Dermis microvascular lymphatic vessel endothelial cell (primary cell): ENCODE data around the gene FRMPD4. TPM values are rescaled to one million over a fixed set of nuclear protein-coding genes. Genes with fewer than 3 reads are reported as not detected.

Experiments
- DNase-seq, 2 donors: peaks; one replicate each; pipeline versions ENCODE4 v3.0.0 to v3.0.0-alpha.2; 2010; ENCODE audit warnings: low read depth in 2 of 2
- total RNA-seq: library from RNA; depleted of rRNA; stranded (reverse); fragments of >200 nt; gene quantifications from 2 replicates; pipeline ENCODE4 v1.2.1, GENCODE V29; 2014

The FRMPD4 gene
- total RNA-seq, 1 donor from 2014 or later, result not detected

DNA sequence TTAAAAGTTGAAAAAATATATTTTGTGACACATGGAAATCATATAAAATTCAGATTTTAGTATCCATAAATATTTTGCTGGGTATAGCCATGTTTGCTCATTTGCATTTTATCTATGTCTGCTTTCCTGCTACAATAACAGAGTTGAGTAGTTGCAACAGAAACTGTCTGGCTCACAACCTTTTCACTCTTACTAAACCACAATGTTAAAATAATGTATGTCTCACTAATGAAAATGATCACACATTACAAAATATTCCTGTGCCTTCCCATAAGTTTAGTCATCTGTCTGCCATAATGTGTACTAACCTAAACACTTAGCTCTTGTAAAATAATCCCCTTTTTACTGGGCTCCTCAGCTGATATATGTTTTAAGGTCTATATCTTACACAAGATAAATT is 479.0 kb downstream of the FRMPD4 start:
- DNase-seq, result no peak

DNA sequence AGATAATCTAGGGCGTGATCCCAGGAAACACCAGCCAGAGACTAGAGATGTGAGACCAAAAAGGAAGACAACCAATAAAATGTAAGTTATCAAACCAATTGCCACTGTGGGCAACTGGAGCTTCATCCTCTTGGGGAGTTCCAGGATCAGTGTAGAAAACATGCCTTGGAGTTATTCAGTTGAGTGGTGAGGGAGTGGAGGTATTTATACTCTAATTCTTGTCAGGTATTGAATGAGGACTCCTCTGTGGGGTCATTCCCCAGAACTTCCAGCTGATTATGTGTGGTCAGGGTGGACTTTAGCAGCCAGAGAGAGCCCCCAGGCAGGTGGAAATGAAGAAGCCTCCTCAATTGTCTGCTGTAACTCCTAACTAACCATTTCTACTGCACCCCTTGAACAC is 509.0 kb downstream of the FRMPD4 start:
- DNase-seq, result no peak

DNA sequence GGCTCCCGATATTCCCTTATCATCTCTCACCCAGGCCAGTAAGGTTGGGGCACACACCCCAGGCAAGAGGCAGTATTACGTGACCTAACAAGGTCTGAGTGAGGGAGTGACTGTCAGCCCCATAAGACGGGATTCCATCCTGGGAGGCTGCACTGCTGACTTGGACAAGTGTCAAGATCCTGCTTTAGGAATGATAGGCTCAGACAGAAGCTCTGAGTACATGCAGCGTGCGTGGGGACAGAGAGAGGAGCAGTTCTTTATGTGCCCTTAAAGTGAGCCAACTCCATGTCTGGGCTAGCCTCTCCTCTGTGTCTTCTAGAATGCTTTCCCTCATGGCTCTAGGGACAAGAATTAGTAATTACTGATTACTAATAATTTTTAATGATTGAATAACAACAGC is 510.7 kb downstream of the FRMPD4 start:
- DNase-seq, result no peak

DNA sequence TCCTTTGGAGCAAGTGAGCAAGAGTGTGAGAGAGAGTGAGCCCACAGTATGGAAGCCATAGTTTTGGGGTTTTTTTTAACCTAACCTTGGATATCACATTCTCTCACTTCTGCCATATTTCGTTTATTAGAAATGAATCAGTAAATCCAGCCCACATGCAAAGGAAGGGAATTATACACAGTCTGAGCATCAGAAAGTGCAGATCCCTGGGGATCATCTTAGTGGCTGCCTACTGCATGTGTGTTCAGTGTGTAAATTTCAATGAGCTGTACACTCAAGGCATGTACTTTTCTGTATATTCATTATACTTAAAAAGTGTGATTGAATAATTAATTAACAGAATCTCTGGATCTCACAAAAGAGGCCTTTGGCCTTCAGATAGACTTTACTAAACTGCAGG is 519.2 kb downstream of the FRMPD4 start:
- DNase-seq, result no peak

DNA sequence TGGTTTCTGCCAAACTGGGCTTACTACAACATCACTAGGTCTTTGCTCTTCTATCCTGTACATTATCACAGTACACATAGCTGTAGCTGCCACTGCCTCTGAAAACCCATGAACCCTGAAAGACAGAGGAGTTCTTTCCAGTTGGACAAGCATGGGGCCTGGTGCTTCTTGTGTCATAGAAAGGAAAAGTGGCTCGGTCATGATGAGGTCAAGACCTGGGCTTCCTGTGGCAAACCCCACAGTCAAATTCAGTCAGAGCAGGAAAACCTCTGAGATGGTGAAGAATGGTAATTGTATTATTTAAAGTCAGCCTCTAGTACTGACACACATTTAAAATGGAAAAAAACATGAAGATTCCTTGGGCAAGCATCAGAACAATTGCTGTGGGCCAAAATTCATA is 519.6 kb downstream of the FRMPD4 start:
- DNase-seq, result no peak

DNA sequence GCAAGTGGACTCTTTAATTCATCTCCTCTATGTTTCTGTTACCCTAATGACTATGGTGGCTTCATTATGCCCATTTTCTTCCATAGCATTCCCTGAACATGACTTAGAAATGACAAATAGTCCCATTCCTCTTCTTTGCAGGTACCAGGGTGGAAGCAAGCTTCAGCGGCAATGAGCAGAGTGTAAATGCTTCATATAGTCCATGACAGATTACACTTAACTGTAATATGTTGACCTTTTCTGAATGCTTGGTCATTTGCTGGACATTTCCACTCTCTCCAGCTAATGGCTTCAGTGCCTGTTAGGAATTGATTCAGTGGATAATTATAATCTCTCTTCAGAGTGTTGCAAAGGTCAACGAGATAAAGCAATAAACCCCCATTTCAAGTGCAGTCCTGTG is 523.2 kb downstream of the FRMPD4 start:
- DNase-seq, result no peak

DNA sequence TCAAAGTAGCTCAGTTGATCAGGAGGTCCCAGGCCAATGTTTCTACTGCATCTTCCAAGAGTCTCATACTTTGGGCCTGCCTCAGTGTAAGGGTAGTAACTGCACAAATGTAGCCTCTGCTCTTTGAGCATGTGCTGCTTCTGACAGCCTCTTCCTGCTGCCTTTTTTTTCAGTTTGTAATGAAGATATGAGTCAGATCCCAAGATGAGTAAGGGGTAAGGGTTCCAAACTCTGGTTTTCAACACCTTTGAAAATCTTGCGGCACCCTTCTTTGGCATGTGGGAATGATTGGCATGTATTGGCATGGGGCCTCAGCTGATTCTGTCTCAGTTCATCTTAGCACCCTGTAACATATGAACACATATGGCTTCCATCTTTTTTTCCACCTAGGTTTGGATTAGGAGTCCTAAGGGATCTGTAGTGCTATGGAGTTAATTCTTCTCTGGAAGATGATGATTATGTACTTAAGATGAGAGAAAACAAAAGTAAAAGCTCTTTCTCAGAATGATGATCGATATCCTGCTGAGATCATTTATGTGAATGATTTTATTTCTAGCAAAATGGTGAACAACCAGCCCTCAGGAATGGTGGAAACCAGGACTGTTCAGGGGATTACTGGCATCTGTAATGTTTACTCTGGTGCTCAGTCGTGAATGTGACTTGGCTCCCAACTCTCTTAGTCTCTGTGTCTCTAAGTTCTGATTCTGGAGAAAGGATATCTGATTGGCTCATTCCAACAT is 534.3 kb downstream of the FRMPD4 start:
- DNase-seq, result no peak

DNA sequence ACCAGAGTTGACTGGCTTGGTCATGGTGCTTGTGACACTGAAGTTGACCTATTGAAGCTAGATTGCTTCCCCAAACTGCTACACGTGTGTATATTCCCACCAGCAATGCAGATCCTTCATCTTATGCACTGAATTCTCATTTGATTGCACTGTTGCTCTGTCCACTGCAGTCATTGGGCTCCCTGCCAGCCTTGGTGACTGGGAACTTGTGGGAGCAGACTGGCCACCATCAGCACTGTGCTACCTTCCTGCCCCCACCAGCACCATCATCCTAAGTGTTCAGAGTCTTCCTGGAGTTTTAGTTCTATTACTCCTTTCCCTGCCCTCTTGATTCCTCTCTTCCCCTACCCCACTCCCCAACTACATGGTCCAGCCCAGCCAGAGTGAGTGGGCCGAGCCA is 535.2 kb downstream of the FRMPD4 start:
- DNase-seq, result no peak

DNA sequence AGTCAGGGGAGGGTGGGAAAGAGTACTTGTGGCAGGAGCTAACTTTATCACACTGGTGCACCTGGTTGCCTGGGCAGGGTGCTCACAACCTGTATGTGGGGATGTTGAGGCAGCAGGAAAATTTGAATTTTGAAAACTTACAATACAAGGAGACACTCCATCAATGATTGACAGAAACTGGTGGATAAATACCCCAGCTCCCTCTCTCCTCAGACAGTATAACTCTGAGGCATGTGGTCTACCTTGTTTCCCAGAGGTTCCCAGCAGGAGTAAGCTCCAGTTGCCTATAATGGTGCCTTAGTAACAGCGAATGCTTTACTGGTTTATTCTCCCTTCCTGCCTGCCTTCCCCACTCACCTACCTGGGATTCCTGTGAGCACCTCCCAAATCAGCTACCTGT is 541.2 kb downstream of the FRMPD4 start:
- DNase-seq, result no peak

DNA sequence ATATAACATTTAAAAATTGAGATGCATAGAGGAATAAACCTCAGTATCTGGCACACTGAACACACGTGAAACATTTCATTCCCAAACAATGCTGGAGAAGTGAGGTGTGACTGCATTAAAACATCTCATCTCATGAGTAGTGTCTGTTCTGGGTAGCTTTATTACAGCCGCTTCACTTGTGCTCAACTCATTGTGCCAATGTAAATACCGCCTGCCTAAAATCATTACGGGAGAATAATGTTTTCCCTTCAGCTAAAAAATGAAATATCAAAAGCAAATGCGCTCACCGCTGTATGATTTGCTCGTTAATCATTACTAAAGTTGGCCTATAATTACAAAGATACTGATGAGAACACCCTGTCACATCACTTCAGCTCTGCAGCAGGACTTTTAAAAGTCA is 542.8 kb downstream of the FRMPD4 start:
- no peak for DNase-seq

DNA sequence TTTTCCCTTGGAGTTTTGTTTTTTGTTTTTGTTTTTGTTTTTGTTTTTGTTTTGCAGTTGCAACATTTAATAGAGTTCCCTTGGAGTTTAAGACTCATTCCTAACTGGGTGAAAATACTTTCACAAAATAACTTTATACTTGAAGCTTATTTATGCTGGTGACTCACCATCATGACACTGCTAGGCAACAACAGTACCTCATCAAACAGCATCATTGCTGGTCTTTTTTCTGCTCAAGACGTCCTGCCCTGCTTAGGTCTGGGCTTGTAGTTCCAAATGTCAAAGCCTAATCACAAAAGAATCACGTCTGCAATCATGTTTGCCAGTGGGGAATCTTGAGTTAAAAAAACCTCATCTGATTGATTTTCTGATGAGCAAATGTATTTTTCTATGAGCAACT is 547.3 kb downstream of the FRMPD4 start:
- DNase-seq, result no peak

DNA sequence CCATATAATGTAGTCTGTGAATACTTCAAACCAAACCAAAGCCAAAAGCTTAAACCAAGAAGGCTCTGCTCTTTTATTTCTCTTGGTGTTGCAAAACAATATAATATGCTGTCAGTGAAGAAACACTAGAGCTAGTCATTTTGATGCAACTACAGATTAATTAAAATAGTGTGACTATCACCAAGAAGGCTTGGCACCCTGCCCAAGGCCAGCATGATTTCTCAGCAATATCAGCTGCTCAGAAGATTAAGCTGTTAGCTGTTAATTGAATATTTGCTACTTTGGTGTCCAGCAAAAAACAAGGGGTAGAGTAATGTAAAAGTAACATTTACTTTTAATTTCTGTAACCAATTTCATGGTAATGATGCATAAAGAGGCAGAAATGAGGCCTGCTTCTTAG is 548.1 kb downstream of the FRMPD4 start:
- DNase-seq, result no peak

DNA sequence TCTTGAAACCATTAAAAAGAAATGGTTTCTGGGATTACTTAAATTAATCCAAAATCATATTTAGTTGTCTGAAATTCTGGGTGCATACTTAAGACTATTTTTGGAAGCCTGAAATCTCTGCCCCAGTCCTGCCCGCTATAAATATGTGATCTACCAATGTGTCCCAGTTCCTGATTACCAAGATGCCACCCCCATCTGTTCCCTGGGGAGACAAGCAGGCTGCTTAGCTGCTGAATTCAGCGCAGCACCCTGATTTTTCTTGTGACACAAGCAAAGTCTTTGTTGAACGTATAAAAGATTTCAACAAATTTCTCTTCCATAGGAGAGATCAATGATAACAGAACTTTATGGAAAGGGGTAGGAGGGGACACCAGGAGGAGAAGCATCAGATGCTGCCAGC is 552.4 kb downstream of the FRMPD4 start:
- DNase-seq, result no peak

DNA sequence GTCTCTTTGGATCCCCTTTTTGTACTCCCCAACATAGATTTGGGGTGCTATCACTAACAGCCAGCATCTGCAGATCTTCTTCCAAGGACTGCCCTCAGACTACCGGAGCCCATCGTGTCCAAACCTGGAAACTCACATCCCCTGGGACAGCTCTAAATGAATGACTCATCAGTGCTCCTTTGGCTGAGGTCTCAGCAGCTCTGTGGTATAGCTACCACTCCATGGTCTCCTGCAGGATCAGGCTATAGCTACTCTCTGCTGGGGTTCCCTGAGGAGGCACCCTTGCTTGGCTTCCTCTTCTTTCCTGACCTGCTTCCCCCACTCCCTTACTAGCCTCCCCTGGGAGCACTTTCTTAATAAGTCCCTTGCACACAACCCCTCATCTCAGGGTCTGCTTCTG is 555.5 kb downstream of the FRMPD4 start:
- DNase-seq, result no peak

DNA sequence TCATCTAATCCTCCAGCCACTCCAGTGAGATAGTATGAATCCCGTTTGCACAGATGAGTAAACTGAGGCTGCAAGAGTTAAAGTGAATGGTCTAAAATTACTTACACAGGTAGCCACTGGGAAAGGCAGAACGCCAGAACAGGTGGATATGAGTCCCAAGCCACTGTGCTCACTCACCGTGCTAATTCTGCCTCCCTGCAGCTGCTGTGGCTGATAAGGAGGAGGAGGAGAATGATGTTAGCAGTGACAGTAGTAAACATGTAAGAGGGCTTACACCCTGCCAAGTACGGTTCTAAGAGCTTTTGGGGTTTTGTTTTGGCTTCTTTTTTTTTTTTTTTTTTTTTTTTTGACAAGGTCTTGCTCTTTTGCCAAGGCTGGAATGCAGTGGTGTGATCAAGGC is 562.5 kb downstream of the FRMPD4 start:
- no peak for DNase-seq

DNA sequence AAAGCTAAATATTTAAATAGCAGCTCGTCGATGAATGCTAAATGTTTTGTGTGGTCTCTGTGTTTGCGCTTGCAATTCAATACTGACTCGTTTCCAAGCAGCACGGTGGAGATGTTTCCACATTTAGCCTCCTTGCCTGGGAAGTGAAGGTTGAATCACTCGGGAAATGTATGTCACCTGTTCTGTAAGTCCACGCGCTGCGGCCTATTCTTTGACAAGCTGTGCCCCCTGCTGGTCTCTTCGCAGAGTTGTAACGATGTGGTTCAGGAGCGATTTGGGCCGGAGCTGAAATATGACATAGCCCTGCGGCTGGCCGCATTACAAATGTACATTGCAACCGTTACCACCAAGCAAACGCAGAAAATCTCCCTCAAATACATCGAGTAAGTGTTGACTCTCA is 563.4 kb downstream of the FRMPD4 start:
- DNase-seq, result peak; percentile 47 to 69

DNA sequence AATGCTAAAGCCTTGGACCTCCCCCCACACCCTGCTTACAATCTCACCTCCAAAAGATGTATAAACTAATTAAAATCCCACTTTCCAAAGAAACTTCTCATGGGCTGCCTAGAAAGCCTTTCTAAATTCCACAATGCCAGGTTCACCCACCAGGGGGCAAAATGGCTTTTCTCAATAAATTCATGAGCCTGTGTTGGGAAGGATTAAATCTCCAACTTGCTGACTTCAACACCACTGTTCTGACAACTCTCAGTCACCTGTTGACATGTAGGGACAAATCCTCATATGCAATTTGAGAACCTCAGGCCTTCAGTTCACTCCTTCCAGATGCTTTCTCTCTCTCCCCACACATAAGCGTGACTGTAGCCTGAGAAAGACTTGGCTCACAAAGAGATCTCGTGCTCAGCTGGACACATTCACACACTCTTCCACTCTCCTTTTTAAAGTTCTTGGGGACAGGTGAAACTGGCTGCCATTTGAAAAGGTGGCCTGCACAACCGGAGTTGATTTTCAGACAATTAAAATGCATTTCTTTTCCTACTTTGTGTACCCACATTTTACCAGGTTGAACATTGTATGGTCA is 564.3 kb downstream of the FRMPD4 start:
- DNase-seq, result peak in 1 of 2 donors; percentile 0

DNA sequence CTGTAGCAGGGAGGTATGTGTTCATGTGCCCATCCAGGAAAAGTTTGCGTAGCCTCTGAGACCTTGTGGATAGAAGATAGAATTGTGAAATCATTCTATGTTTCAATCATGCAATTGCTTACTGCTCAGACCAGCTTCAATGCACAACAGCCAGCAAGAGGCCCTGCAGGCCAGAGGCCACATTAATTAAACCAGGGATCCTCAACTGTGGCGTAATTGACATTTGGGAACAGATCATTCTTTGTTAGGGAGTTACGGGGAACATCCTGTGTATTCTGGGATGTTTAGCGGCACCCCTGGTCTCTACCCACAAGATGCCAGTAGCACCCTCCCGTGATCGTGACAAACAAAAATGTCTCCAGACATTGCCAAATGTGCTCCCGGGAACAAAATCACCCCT is 566.4 kb downstream of the FRMPD4 start:
- DNase-seq, result no peak

DNA sequence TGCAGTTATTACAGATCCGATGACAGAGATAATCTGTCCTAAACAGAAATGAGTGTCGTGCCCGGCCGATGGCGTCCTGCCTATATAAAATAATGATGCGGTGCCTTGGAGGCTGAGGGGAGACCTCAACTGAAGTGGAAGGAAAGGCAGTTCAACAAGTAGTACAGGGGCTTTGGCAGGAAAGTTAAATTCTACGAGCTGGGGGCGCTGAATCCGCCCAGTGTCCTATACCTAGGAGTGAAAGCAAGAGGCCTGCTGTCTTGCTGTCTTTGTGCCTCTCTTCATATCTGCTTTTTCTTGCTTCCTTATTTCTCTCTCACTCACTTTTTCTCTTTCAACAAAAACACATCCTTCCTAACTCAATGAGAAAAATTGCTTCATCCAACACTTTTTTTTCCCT is 570.8 kb downstream of the FRMPD4 start:
- DNase-seq, result peak in 1 of 2 donors; percentile 22

DNA sequence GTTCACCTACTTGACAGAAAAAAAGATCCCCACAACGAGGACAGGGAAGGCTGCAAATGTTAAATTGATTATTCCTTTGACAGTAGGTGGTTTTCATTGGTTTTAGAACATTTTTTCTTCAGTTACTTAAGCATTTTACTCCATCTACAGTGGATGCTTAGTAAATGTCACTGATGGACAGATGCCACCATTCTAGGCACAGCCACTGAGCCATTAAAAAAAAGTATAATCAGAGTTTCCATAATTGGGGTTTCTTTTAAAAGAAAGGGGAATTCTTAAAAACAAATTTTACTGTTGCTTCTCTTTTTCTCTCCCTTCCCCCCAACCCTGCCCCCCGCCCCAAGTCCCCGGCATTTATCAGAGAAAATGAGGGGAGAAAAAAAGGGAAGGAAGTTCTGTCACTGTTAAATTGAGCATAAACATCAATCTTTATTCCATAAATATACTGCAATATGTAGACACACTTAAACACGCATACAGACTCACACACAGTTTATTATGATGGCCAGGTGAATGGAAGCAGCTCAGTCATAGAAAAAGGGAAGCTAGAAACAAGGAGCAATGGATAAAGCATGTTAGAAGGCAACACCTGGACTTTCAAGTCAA is 573.3 kb downstream of the FRMPD4 start:
- no peak for DNase-seq

DNA sequence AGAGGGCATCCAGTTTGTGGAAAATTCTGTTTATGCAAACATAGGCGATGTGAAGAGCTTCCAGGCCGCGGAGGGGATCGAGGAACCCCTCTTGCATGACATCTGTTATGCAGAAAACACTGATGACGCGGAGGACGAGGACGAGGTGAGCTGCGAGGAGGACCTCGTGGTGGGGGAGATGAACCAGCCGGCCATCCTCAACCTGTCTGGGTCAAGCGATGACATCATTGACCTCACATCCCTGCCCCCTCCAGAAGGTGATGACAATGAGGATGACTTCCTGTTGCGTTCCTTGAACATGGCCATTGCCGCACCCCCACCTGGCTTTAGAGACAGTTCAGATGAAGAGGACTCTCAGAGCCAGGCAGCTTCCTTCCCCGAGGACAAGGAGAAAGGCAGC is 578.3 kb downstream of the FRMPD4 start:
- DNase-seq, result no peak

DNA sequence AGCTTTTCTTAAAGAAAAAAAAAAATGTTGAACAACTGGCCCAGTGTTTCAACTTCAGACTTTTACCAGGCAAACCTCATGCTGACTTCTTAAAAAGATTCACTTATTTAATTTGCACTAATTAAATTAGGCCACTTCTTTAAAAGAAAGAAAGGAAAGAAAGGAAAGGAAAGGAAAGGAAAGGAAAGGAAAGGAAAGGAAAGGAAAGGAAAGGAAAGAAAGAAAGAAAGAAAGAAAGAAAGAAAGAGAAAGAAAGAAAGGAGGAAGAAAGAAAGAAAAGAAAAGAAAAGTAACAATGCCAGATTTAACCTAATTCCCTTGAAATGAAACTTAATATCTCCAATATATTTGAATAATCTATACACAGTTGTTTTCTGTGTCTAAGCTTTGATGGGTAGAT is 581.6 kb downstream of the FRMPD4 start:
- DNase-seq, result no peak

DNA sequence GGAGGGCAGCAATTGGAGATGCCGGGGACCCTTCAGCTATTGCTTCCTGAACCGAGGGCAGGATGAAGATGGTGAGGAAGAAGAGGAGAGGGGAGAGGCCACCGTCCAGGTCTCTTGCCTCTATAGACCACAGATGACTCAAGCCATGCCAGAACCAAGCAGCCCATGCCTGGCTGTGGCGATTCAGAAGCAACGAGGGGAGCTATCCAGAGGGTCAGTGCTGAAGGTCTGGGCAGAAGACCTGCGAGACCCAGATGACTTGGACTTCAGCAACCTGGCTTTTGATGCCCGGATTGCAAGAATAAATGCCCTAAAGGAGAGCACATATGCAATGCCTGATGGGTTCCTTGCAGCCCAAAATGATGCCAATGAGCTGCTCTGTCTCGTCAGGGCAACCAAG is 582.8 kb downstream of the FRMPD4 start:
- DNase-seq, result peak in 1 of 2 donors; percentile 1
